Right lung (tissue), 5 donors: Measurements from ENCODE around the gene C5. TPM values are rescaled to one million over a fixed set of nuclear protein-coding genes. Genes with fewer than 3 reads are reported as not detected.
"Not testable (repeated sequence)": the region's sequence is repeated elsewhere in the genome, so short reads cannot be mapped to it uniquely, and the experiment has no call there.

Experiments used
- DNase-seq, 2 donors: peaks; one replicate each; pipeline ENCODE4 v3.0.0-alpha.2; 2013
- polyA plus RNA-seq, 5 donors: library from polyadenylated mRNA; unstranded; fragments of 120-200 nt; gene quantifications; one replicate each; pipeline versions ENCODE4 v1.2.1 to v1.2.3, GENCODE V29; 2013; ENCODE audit warnings: inconsistent platforms in 1 of 5, low replicate concordance in 1 of 5; ENCODE audit not compliant: insufficient read length in 5 of 5, insufficient read depth in 1 of 5

Gene C5
- polyA plus RNA-seq, 5 donors = 54.6 to 96.0 (median 80.6) TPM

DNA sequence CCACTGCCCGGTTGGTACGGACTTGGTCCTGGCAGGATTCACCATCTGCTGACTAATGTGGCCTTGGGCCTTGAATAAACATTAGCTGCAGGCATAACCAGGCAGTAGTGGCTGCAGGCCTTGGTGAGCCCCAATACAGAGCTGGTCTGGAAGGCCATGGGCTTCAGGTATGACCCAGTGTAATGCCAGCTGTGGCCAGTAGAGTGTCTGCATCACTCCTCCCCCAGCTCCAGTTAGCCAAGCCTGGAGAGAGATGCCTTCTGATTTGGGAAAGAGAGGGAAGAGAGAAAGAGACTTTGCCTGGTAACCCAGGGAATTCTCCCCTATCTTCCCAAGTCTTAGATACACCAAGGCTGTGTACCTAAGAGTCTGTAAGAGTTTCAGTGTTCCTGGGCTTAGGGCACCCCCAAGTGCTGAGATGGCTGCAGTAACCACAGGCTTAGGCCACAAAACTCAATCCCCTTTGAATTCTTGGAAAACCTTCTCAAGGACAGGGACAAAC, 5.6 kb upstream of the C5 start:
- no peak for DNase-seq

DNA sequence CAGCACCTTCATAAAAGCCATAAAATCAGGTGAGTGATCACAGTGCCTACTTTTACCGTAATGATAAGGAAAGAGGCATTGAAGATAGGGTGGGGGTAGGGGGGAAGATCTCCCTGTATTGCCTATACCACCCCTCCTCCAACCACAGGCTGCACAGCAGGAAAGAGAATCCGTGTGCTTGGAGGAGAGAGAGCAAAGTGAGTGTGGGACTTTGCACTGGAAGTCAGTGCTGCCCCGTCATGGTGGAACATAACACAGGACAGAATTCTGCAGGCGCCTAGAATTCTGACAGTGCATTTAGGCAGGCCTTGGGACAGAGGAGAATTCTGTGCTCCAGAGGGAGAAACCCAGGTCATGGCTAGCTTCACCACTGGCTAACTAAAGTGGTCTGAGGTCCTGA, 3.5 kb upstream of the C5 start:
- DNase-seq = no peak

DNA sequence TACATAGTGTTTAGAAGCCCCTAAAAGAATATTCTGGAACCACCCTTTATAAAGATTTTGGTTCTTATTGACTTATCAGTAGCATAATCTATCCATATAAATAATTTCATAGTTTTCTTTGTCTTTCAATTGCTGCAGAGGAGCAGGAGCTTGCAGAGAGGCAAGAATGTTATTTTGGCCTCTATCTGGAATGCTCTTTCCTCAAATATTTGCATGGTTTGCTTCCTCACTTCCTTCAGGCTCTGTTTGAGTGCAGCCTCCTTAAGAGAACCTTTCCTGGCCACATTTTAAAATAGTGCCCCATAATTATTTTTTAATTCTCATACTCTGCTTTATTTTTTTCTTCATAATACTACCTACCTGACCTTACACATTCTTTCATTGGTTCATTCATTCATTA, 1.5 kb downstream of the C5 start:
- no peak for DNase-seq

DNA sequence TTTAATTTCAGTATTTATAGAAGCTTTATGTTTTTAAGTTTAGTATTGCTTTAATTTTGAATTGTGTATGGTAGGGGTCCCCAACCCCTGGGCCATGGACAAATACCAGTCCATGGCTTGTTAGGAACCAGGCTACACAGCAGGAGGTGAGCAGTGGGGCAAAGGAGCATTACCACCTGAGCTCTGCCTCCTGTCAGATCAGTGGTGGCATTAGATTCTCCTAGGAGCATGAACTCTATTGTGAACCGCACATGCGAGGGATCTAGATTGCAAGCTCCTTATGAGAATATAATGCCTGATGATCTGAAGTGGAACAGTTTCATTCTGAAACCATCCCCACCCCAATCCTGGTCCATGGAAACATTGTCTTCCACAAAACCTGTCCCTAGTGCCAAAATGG, 1.9 kb downstream of the C5 start:
- DNase-seq = no peak

DNA sequence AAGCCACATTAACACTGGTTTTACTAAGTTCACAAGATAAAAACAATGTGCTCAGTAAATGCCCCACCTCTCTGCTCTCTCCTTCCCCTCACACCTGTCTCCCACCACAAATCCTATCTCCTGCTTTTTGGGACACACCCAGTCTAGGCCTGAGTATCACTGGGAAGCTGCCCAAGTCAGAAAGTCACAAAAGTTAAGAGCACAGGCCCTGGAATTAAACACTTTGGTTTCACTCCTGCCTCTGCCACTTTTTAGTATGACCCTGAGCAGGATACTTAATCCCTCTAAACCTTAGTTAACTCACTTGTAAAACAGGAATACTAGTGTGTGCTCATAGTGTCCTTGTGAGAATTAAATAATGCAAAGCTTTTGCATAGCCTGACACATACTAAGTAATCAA, 11.3 kb downstream of the C5 start:
- DNase-seq = no peak

DNA sequence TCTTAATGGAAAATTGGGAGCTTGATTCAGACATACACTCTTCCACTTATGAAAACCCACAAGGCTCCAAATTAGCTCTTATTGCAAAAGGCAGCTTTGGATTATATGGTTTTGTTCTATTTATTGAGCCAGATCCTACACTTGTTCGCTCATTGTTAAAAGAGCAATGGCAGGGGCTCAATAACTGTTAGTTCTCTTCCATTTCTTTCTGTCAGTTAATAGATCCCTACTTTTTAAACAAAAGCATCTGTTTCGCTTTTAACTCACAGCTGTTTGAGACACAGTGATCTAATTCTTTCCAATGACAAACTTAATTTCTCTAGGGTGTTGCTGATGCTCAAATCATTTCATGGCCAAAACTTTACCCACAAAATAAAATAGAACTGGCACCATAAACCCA, 11.7 kb downstream of the C5 start:
- DNase-seq = no peak

DNA sequence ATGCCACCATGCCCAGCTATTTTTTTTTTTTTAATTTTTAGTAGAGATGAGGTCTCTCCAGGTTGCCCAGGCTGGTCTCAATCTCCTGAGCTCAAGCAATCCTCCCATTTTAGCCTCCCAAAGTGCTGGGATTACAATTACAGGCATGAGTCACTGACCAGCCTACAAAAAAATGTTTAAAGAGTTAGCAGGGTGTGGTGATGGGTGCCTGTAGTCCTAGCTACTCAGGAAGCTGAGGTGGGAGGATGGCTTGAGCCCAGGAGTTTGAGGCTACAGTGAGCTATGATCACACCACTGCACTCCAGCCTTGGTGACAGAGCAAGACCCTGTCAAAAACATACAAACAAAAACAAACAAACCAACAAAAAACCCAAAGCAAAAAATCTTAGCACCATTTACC, 14.4 kb downstream of the C5 start:
- DNase-seq = not testable (repeated sequence)

DNA sequence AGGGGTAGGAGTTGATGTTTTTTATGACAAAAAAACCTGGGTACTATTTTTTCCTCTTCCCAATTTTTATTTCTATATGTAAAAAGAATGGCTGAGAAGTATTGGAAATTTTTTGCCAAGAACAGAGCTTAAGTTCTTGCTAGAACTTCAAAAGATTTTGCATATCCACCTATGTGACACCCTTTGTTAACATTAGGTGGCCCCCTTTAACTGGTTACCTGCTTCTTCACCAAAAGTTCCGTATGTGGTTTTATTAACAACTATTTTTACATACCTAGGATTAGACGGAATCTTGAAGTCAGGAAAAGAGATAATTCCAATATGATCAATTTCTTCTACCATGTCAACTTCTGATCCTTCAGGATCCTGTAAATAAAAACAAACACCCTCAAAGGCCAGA, 15.5 kb downstream of the C5 start:
- DNase-seq = no peak

DNA sequence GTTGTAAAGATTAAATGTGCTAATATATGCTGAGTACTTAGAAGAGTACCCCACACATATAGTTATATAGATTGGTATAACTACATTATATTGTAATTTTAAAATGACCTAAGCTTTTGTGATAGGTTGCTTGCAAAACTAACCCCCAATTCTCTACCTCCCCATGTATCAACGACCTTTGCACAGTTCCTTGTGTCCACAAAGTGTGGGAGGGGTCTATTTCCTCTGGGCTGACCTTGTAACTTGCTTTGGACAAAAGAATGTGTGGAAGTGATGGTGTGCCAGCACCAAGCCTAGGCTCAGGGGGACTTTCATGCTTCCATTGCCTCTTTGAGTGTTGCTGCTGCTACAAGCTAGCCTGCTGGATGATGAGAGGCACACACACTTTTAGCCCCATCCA, 20.6 kb downstream of the C5 start:
- DNase-seq = no peak

DNA sequence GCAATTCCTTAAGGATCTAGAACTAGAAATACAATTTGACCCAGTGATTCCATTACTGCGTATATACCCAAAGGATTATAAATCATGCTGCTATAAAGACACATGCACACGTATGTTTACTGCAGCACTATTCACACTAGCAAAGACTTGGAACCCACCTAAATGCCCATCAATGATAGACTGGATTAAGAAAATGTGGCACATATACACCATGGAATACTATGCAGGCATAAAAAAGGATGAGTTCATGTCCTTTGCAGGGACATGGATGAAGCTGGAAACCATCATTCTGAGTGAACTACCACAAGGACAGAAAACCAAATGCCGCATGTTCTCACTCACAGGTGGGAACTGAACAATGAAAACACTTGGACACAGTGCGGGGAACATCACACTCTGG, 21.8 kb downstream of the C5 start:
- not testable (repeated sequence) for DNase-seq

DNA sequence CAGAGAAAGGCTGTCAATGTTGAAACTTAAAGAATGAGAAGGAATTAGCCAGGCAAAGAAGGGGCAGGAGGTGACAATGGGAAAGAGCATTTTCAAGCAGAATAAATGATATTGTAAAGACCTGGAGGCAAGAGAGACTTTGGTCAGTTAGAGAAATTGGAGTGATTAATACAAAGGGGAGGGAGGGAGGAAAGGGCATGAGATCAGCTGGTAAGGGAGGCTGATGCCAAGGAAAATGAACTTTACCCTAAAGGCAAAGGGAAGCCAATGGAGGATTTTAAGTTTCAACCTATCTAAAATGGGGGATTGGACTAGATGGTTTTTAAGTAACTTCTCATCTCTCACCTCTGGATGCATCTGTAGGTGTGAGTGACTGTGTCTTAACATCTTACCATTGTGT, 23.3 kb downstream of the C5 start:
- DNase-seq = no peak

DNA sequence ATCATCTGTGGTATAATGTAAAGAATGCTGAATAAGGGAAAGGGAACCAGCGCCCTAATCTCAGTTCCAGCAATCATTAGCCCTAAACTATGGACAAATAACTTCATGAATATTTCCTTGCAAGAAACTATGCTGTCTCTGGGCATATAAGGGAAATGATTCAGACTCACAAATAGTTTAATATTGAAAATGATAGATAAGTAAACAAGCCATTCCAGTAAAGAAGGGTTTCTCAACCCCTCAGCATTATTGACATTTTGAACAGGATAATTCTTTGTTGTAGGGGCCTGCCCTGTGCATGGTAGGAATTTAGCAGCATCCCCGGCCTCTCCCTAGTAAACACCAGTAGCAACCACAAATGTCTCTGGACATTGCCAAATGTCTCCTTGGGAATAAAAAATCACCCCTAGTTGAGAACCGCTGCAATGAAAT, 23.8 kb downstream of the C5 start:
- no peak for DNase-seq

DNA sequence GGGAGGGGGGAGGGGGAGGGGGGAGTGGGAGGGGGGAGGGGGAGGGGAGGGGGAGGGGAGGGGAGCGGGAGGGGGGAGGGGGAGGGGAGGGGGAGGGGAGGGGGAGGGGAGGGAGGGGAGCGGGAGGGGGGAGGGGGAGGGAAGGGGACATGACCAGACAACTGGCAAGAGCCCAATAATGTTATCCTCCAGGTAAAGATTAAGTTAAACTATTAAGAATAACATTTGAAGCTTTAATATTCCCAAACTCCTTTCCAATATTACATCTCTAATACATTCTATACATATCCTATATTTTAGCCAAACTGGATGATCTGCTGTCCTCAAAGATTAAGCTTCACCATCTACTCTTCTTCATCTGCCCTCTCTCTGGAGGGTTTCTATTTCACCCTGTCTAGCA, 25.8 kb downstream of the C5 start:
- DNase-seq = no peak

DNA sequence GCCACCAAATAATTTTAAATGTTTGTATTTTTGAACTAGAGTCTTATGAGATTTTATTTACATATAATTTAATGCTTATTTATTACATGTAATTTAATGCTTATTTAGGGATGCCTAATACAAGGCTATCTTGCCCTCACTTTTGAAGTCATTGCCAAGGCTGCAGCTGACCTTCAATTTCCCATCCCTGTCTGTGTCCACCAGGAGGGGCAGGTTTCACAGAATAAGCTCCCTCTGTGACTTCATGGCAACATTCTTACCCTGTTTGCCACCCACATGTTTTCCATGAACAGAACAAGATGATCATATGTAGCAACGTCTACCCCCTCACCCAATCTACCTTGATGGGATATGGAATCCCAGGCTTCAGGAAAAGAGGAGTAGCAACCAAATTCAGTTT, 27.0 kb downstream of the C5 start:
- DNase-seq = no peak

DNA sequence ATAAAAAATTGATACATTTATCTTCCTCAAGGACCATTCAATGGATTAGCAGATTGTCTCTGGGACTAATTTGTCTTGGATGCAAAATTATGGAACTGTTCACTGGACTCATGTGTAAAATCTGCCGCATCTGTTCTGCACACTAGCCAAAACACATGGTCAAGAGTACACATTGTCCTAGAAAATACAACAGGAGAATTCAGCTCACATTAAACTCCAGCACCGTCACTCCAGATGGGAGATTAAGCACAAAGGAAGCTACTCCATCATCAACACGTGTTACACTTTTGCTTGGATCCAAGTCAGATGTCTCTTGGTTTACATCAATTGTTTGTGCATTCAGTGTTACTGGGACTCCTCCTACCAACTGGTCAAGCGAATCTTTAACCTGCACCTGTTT, 28.8 kb downstream of the C5 start:
- no peak for DNase-seq

DNA sequence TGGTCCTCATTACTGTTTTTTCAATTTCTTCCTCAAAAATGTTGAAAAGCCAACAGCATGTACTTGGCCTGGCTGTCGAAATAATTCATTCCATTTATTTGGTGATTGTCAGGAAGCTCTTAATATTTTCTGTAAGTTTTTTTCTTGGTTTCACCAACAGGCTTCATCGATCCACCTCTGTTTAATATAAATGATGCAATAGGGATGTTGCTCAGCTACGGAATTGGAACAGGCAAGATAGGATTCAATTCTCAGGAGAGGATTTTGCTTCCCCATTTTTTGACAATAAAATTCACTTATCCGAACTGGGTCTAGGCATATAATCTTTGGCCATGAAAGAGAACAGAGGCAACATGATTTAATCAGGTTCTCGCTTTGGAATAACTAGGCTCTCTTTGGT, 30.8 kb downstream of the C5 start:
- DNase-seq = no peak

DNA sequence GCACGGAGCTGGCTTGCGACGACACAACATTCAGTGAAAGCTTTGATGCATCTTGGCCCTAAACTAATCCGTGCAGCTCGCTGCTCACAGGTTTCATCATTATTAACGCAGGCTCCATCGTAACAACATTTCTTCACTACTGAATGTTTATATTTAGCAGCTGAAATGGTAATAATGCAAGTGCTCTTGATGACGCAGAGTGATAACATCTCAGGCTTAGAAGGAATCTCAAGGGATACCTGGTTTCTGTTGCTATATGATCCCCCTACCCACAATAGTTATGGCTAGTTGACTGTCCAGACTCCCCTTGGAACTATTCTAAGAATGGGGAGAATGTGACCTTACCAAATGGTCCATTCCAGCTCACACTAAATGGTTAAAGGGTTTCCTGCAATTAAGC, 36.2 kb downstream of the C5 start:
- no peak for DNase-seq

DNA sequence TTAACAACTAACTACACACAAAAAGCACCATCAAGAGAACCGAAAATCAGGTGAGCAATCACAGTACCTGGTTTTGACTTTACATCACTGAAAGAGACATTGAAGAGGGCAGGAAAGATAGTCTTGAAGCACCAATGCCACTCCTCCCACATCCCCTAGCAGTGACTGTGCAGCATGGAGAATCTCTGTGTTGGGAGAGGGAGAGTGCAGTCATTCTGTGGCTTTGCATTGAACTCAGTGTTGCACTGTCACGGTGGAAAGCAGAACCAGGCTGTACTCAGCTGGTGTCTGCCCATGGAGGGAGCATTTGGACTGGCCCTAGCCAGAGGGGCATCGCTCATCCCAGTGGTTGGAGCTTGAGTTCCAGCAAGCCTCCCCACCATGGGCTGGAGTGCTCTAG, 40.4 kb downstream of the C5 start:
- no peak for DNase-seq

DNA sequence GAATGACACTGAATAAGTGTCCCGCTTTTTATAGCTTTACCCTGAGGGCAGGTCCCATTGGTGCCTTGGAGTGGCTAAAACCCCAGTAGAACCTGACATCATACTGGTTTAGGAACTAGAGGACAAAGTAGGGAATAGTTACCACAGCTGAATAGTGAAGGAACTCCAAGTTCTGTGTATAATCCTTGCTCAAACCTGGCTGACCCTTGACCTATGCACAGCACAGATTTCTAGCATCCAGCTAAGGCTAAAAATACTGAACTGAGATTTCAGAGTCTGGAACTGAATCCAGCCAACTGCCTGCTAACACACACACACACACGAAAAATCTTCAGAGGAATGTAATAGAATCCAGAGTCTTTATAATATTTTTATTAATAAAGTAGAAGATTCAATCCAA, 50.8 kb downstream of the C5 start:
- DNase-seq = no peak

DNA sequence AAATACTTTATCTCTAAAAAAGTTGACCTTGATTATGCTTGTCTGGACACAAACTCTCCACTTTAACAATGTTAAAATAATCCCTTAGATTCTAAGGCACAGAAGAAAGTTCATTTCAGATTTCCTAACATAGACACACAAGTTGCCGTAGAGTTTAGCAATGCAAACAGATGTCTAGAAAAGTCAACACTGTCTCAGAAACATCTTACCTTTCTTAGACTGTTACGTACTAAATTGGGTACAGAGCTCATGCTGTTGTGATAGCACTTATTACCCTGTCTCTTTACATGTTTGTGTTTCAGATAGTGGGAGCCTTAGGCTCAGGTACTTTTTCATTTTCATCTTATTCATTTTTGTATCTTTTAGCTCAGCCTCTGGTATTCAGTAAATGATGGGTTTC, 52.0 kb downstream of the C5 start:
- DNase-seq = no peak

DNA sequence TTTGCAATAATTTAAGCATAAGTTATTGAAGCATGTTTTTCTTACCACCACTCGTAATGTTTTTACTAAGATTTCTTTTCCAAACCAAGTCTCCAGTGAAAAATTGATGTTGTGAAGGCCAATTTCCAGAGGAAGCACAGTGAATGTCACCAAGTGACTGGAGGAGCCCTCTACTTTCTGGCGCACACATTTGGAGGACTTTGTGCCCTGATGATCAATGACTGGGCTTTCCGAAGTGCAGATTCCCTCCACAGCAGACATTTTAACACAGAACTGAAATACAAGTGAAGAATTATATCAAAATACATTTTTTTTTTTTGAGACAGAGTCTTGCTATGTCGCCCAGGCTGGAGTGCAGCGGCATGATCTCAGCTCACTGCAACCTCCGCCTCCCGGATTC, 52.6 kb downstream of the C5 start:
- no peak for DNase-seq

DNA sequence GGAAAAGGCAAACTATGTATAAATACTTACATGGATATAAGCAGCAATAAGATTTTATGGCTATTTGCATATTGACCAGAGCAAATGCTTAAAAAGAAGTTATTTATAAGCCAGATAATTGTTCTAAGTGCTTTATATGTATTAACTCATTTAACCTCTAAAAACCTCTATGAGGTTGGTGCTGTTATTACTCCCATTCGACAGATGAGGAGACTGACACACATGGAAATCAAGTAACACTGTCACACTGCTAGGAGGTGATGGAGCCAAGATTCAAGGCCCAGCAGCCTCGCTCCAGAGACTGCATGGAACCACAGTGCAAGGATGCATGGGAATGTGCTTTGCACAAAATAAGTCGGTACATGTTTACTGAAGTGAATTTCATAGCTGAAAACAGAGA, 53.7 kb downstream of the C5 start:
- DNase-seq = no peak

DNA sequence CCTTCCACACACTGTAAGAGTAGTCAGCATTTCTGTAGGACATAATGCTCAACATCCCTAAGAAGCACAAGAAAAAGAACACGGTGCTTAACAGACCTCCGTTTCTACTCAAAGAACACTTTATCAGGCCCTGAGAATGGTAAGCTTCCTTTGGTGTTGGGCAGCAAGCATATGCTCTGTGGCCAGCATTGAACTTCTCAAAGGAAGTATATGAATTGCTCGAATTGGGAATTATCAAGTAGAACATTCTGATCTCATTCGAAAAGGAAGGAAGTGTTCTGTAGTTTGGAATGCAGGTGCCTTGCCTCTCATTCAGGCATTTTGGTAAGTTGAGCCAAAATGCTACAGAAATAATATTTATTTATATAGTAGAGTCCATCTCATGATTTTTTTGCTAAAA, 61.0 kb downstream of the C5 start:
- no peak for DNase-seq

DNA sequence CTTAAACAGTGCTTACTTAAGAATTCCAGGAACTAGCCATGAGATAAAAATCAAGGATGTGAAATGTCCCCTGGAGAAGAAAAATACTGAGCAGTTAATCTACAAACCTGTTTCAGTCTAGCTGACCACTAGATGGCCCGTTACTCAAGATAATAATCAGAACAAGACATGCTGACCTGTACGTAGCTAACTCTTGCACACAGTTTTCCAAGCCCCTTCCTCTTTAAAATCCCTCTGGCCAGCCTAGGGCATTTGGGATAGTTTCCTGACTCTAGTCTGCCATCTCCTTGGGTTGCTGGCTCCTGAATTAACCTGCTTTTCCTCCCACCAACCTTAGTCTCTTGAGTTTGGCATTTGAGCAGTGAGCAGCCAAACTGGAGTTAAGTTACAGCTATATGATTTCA, 64.3 kb downstream of the C5 start:
- DNase-seq = peak; percentile 20 to 23

DNA sequence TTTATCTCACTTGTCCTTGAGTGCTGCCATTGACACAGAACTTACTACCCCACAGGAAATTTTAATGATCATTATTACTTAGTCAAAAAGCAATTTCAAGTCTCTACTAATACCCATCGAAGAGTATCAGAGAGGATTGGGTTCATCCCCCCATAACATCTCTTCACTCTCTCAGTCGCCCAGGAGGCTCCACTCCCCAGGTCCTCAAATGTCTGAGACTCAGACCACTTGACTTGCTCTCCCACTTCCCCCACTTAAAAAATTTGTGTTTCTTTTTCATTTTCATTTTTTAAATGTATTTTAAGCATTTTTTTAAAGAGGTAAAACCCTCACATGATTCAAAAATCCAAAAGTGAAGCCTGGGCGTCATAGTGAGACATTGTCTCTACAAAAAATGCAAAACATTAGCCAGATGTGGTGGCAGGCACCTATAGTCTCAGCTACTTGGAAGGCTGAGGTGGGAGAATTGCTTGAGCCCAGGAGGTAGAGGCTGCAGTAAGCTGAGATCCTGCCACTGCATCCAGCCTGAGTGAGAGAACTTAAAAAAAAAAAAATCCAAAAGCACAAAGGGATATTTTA, 66.7 kb downstream of the C5 start:
- no peak for DNase-seq
